Fibroblast of upper back skin (primary cell): ENCODE results near the gene TGFB2.

ENCODE experiments used
- DNase-seq: peaks from one replicate; pipeline ENCODE4 v3.0.0-alpha.2; 2013

Gene TGFB2

DNA sequence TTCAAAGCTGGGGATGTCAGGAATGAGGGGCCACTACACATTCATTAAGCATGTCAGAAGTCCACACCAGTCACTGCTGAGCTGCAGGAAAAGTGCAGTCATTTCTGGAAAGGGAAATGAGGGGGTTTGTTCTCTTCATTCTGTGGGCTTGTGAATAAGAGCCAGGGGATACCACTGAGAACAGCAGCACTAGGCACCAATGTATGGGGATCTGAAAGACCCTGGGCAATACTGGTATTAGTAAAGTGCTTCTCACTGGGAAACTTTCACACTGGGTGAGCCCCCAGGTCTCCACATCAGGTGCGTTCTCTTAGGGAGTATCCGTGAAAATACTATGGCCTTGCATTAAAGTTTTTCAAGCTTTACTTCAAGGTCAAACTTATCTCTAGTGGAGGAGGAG lies 49.9 kb downstream of the TGFB2 start:
- no peak for DNase-seq

- DNase-seq = no peak
Observed at GRCh38 chr1:218395916-218396315, 50.8 kb downstream of the TGFB2 start.

GRCh38 chr1:218397752-218398339 lies 52.7 kb downstream of the TGFB2 start:
- no peak for DNase-seq

GRCh38 chr1:218400624-218401023 lies 55.5 kb downstream of the TGFB2 start:
- no peak for DNase-seq

- no peak for DNase-seq
Observed at GRCh38 chr1:218401441-218401997, 56.4 kb downstream of the TGFB2 start.

DNA sequence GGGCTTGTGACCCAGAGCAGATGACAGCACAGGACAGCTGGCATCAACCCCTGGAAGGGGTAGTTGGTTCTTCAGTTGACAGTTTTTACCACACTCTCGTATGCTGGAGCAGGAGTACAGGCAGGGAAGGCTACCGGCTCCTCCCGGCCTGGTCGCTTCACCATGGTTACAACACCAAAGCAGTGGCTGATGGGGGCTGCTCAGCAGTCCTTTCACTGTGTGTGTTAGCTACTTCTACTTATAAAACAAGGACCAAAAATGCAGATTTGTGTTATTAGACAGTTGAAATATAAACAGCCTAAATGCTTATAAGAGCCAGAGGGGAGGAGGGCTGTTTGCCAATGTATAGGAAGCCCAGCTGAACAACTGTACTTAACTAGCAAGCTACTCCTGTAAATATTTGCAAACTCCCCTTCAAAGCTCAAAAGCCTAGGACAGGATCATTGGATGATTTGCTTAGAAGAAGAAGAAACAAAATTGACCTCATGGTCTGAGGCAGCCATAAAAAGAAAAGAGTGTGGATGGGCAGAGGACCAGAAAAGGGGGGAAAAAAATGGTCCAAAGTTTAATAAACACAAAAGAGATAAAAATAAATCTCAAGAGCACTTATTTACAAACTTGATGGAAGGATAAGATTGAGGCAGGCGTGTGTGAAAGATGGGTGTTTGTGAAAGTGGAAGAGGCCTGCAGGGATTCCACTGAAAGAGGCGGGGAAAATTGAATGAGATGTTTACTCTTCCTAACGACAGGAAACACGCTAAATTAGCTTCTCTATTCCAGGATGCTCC lies 57.1 kb downstream of the TGFB2 start:
- no peak for DNase-seq

DNA sequence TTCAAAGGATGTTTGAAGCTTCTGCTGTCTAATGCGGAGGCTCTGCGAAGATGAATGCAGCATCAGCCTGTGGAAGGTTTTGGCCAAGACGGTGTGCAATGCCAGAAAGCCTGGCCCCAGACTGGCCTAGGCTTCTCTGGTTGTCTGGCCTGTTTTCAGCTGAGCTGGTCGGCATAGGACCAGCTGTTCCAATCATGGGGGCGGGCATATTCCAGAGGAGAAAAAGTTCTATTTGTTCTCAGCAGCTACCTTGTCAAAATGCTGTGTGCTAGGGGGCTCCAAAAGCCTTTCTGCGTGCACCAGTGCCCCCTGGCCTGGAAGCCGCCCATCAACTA lies 57.6 kb downstream of the TGFB2 start:
- no peak for DNase-seq

DNA sequence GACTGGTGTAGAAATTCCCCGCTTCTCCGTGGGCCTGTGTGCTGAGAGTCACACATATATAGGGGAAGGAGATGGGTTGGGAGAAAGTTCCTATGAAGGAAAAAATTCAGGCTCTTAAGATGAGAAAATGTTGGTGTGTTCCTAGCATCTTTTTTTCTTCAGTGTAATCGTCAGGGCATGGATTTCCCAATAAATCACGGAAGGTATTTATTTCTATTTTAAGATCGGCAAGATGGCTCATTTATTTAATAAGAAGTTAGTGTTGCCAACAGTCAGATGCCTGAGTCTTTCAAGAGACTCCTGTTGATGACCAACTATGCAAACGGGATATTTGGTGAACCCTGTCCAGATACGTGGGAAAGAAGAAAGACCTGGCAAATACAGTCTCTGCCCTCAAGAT lies 58.2 kb downstream of the TGFB2 start:
- no peak for DNase-seq

- no peak for DNase-seq
Observed at GRCh38 chr1:218407630-218408029, 62.5 kb downstream of the TGFB2 start.

DNA sequence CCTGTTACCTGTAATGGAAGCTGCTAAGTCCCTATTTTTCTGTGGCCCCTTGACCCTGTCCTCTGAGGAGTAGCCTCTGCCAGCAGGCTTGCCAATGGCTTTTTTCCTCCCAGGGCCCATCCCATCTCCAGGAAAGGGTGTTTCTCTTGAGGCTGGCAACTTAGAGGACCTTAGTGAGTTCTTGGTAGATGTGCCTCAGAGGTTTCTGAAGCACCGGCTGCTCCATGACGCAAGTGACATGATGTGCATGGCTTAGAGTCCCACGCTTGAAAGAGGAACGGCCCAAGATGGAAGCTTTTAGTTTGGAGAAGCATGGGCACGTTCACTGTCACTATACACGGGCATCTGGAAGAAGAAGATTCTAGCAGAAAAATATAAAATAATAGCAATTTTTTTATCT lies 63.0 kb downstream of the TGFB2 start:
- no peak for DNase-seq

DNA sequence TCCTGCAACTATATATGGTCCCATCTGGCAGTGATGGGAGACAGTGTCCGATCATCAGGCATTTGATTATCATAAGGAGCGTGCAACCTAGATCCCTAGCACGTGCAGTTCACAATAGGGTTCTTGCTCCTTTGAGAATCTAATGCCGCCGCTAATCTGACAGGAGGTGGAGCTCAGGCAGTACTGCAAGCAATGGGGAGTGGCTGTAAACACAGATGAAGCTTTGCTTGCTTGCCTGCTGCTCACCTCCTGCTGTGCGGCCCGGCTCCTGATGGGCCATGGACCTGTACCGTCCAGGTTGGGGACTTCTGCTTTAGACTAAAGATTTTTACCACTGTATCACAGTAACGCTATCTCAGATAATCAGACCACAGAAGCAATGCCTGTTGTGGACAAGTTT lies 63.8 kb downstream of the TGFB2 start:
- no peak for DNase-seq

GRCh38 chr1:218409946-218410510 lies 64.9 kb downstream of the TGFB2 start:
- peak; percentile 76 for DNase-seq

DNA sequence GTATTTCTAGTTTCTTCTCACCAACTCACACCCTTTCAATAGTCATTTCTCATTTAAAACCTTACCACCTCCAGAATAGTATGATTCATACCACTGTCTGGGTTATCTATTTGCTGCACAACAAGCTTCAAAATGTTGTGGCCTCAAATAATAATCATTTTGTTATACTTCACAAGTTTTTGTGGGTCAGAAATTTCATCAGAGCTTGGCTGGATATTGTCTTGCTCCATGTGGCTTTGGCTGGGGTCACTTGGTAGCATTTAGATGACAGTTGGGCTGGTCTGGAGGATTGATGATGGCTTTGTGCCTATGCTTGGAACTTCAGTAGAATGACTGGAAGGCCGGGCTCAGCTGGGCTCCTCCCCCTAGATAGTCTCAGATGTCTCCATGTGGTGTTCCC lies 66.0 kb downstream of the TGFB2 start:
- DNase-seq = no peak

DNA sequence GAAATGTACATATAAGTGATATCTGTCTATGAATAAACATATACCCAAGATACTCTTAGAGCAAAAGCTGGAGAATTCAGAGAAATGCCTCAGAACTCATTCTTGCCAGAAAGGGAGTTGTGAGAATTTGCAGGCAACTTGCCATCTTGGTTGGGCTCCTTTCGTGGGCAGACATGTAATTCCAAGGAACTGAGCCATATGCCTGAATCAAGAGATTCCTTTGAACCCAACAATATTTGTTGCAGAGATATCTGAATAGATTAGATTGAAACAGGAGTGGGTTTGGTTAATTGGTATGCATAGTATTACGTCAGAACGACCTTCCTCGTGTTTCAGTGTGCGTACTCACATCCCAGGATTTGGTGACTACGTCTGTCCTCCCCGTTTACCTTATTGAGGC lies 67.0 kb downstream of the TGFB2 start:
- peak; percentile 90 for DNase-seq

DNA sequence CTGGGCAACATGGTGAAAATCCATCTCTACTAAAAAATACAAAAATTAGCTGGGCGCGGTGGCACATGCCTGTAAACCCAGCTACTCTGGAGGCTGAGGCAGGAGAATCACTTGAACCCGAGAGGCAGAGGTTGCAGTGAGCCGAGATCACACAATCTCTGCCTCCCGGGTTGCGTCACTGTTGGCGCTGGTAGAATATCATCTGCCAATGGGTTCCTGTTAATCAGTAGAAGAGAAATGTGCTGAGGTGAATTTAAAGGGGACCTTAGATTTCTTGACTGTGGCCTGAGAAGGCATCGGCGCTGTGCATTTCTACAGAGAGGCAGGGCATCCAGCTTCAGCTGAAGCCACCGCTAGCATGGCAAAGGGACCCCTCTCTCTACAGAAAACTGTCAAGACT lies 68.0 kb downstream of the TGFB2 start:
- no peak for DNase-seq

DNA sequence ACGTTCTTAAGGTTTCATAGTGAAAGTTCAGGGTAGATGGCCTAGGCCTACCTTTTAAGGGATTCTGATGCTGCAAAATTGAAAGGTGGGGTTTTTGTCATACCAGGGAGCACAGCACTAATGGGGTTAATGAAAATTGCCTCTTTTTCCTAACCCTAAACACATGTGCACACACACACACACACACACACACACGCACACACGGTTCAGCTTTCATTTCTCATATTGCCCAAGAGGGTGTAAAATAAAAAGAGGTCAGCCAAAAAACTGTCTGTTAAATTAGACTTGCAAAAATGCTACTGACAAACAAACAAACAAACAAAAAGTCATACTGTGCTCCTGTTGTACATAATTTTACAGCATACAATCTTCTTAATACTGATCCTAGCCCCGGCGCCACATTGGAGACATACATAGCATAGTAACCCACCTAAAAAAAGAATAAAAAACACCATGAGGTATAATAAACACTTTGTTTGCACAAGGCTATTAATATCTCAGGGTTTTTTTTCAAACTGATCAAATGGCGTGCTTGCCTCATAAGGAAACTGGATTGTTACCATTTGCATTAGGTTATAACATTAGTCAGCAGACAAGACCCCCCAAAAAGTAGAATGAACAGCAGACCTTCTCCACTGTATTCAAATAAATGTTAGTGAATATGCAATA lies 69.1 kb downstream of the TGFB2 start:
- no peak for DNase-seq

DNA sequence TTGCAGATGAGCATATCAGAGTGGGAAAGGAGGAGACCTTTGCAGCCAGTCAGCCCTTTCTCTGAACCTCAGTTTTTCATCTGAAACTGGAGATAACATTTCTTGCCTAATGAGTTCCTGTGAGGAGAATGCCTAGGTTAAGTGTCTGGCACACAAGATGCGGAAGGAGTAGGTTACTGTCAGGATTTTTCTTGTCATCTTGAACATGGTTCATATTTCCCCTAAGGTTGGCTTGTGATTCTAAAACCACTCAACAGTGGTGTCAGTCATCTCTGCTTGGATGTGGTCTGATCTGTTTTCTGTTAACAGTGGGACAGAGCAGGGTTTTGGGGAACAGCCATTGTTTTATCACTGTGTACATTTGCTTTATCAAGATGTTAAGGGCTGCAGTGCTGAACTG lies 70.6 kb downstream of the TGFB2 start:
- no peak for DNase-seq

- peak; percentile 42 for DNase-seq
Observed at GRCh38 chr1:218421531-218421930, 76.4 kb downstream of the TGFB2 start.

- no peak for DNase-seq
Observed at GRCh38 chr1:218424502-218424901, 79.4 kb downstream of the TGFB2 start.

DNA sequence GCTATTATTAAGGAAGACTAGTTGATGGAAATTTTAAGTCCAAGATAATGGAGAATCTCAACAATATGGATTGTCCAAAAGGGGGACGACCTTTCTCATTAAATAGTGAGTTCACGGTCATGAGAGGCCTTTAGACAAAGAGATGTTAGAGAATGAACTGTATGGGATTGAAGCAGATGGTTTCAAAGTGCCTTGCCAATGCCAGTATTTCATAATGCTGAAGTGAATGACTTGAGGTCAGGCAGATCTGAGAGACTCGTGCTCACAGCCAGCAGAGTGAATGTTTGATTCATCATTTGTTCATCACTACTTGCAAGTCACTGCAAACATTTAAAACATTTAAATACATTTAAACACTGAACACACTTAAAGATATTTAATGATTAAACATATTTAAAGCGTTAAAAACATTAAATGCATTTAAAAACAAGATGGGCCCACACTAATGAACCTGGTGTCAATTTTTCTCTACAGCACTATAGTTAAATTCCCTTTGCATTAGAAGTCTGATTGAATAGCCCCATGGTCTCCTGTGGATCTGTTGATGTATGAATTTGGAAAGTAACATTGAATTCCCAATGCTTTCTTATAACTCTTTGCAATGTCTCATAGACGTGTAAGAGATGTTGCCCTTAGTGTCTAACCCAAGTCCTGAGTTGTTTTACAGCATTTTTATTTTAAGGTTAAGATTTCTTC lies 80.7 kb downstream of the TGFB2 start:
- peak; percentile 73 for DNase-seq

DNA sequence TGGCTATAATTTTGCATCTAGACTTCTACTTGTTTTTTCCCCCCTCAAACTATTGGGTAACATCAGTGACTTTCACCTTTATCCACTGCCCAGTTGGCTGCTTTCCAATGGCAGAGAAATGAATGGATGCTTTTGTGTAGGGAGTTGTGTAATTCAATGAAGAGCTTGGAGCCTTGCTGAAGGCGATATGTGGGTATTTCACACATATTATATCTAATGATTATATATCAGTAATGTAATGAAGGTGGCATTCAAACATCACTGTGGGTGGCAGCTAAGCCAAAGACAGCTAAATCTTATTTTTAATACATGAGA lies 81.2 kb downstream of the TGFB2 start:
- peak; percentile 51 for DNase-seq

DNA sequence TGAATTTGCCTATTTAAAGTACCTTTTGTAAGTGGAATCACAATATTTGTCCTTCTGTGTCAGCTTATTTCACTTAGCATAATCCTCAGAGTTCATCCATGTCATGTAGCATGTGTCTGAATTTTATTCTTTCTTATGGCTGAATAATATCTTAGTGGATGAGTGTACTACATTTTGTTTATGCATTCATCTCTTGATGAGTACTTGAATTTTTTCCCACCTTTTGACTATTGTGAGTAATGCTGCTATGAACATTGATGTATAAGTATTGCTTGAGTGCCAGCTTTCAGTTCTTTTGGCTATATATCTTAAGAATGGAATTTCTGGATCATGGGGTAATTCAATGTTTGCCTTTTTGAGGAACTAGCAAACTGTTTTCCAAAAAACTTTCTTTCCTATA lies 84.2 kb downstream of the TGFB2 start:
- DNase-seq = peak; percentile 27

DNA sequence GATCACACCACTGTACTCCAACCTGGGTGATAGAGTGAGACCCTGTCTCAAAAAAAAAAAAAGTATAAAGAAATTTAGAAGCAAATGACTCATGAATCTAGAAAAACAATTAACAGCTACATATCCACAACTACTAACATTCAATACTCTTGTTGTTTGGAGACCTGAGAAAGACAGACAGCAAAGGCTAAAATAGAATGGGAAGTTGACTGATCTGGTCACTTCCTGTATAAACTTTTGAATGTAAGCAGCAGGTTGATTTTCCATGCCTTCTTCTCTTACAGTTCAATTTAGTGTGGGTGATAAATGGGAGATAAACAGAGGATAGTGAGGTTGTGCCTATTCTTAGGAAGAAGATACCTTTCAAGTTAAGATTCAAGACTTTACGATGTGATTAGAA lies 85.2 kb downstream of the TGFB2 start:
- no peak for DNase-seq
